Fibroblast of lung (primary cell): ENCODE data around the gene COG5.

Experiments used
- EZH2 ChIP-seq: IDR thresholded peaks from 2 replicates; pipeline ENCODE4 v1.5.1; 2012; ENCODE audit warnings: low read length, control low read depth, mild to moderate bottlenecking; ENCODE audit errors: missing control alignments
- TF ChIP-seq, protein P1 (sequence below), 2 donors: IDR thresholded peaks in 1 of 2; conservative IDR thresholded peaks in 1 of 2; 1 replicate in 1 of 2; 2 replicates in 1 of 2; pipeline ENCODE4 v1.5.1; 2011 to 2012; ENCODE audit warnings: low read length in 2 of 2, control low read depth in 1 of 2, inconsistent platforms in 1 of 2, low read depth in 1 of 2, mild to moderate bottlenecking in 1 of 2

DNA sequence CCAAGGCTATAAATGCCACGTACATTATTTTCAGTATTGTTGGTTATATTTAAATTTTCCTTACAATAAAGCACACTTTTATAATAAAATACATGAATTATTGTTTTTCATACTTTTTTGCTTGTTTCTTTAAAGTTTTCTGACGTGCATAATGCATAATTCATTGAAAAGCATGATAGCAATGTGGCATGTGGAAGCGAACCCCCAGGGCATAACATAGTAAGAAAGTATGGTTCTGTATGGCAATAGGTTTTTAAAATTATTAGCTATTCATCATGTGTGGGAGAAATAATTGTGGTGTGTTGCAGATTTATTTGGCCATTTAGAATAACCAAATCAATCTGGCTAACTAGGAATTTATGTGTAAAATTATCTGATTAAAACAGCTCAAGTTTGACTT lies 402.3 kb downstream of the COG5 start:
- TF ChIP-seq, protein P1, sequence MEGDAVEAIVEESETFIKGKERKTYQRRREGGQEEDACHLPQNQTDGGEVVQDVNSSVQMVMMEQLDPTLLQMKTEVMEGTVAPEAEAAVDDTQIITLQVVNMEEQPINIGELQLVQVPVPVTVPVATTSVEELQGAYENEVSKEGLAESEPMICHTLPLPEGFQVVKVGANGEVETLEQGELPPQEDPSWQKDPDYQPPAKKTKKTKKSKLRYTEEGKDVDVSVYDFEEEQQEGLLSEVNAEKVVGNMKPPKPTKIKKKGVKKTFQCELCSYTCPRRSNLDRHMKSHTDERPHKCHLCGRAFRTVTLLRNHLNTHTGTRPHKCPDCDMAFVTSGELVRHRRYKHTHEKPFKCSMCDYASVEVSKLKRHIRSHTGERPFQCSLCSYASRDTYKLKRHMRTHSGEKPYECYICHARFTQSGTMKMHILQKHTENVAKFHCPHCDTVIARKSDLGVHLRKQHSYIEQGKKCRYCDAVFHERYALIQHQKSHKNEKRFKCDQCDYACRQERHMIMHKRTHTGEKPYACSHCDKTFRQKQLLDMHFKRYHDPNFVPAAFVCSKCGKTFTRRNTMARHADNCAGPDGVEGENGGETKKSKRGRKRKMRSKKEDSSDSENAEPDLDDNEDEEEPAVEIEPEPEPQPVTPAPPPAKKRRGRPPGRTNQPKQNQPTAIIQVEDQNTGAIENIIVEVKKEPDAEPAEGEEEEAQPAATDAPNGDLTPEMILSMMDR (conservative IDR thresholded peaks at IDR 0.05 in 1 of 2, IDR thresholded peaks at IDR 0.05 in 1 of 2; ENCODE audit: low read depth in 1 of 2, low read length in 2 of 2) = no peak
- TF ChIP-seq EZH2 = no peak
